SHP77 treated with DMSO at 0.1 percent for 48 hours (cell line): ENCODE results near the gene MAP7D1.

Experiments
- DNase-seq: peaks from one replicate; lab custom pipeline; 2025; lab: John Stamatoyannopoulos, UW

MAP7D1 gene

DNA sequence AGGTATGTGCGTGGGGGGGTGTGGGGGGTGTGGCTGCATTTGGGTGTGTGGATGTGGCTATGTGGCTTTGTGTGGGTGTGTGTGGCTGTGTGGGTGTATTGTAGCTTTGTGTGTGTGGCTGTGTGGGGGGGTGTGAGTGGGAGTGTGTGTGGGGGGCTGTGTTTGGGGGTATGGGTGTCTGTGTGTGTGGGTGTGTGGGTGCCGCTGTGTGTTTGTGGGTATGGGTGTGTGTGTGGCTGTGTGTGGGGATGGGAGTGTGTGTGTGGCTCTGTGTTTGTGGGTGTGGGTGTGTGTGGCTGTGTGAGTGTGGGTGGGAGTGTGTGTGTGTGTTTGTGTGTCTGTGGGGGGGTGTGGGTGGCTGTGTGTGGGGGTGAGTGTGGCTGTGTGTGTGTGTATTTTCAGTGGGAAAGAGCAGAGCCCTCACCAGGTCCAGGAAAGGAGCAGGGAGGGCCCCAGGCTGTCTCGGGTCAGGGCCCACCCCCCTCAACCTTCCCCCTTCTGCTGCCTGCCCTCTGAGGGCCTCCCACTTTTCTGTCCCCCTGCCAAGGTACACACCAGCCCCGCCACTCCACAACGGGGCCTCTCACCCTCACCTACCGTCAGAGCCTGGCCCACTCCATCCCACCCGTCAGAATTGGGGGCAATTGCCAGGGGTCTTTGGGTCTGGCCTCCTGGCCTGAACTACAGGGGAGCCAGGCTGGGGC is 29.0 kb upstream of the MAP7D1 start:
- DNase-seq = no peak

DNA sequence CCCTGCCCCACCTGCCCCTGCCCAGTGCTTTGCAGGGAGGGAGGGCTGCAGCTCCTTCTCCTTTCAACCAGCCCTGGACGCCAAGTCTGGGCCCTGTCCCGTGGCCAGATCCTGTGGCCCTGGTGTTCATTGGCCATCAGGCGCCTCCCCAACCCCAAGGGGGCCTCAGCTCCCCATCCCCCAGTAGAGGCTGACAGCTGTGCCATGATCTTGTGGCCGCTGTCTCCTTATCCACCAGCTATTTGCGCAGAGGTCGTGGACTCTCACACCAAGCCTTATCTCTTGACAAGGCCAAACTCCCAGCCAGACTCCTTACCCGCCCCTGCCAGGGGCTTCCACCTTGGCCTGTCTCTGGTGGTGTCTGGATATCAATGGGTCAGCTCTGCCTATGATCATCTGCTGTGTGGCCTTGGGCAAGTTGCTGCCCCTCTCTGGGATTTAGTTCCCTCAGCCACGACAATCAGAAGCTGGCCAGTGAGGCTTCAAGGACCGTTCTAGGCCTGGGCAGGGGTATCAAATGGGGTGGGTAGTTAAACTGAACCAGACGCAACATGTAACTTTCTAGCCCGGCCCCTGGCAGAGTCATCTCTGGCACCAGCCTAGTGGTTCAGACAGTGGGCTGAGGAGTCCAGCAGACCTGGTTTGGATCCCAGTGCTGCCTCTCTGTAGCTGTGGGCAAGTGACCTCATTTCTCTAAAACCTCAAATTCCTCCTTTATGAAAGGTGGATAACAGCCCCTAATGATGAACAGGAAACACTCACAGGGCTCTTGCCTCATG is 27.6 kb upstream of the MAP7D1 start:
- no peak for DNase-seq

DNA sequence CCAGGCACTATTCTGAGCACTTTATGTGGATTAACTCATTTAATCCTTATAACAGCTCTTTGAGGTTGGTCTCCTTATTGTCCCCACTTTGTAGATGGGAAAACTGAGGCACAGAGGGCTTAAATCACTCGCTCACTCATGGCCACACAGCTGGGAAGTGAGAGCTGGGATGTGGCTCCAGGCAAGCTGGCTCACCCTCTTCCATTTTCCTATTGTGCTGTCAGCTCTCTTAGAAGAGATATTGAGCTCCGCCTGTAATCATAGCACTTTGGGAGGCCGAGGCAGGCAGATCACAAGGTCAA is 27.1 kb upstream of the MAP7D1 start:
- DNase-seq = no peak

DNA sequence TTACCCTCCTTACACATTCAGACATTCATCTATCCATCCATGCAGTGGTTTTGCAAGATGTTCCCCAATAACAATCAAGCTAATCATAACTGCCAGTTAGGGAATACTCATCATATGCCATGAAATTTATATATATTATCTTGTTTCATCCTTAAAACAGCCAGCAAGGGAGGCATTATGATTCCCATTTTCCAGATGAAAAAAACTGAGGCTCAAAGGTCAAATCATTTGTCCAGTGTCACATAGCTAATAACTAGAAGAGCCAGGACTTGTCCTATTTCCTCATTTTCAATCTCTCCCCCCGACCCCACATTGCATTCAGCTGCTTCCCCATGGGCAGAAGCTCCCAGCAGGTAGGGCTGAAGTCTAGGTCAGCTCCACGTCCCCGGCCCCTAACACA is 23.9 kb upstream of the MAP7D1 start:
- no peak for DNase-seq

DNA sequence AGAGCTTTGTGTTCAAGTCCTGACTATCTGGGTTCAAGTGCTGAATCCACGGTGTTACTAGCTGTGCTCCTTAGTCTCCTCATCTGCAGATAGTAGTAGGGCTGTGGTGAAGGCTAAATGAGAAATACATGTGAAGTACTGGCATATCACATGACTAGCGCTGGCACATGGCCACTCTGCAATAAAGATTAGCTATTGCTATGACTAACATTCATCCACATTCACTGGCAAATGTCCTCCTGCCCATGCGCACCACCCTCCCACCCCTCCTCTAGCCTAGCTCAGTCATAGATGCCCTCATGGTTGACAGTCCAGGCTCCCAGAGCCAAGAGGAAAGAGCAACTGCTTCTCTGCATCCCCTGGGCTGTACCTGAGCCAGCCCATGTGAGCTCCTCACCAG is 22.5 kb upstream of the MAP7D1 start:
- DNase-seq = peak; percentile 19

DNA sequence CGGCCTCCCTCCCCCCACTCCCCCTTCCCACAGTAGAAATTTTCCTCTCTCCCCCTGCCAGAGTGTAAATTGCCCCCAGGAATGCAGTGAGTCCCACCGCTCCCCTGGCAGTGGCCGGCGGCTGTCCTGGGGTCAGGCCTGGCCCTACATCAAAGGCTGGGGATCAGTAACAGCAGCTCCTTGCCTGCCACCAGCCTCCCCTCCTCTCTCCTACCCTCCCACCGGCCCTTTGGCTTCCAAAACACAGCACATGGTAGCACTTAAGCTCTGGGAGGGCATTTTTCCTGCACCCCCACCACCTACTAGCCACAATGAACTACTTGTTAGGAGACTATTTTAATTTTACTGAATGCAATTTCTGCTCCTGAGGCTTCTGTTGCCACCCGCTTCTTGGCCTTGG is 21.9 kb upstream of the MAP7D1 start:
- no peak for DNase-seq

DNA sequence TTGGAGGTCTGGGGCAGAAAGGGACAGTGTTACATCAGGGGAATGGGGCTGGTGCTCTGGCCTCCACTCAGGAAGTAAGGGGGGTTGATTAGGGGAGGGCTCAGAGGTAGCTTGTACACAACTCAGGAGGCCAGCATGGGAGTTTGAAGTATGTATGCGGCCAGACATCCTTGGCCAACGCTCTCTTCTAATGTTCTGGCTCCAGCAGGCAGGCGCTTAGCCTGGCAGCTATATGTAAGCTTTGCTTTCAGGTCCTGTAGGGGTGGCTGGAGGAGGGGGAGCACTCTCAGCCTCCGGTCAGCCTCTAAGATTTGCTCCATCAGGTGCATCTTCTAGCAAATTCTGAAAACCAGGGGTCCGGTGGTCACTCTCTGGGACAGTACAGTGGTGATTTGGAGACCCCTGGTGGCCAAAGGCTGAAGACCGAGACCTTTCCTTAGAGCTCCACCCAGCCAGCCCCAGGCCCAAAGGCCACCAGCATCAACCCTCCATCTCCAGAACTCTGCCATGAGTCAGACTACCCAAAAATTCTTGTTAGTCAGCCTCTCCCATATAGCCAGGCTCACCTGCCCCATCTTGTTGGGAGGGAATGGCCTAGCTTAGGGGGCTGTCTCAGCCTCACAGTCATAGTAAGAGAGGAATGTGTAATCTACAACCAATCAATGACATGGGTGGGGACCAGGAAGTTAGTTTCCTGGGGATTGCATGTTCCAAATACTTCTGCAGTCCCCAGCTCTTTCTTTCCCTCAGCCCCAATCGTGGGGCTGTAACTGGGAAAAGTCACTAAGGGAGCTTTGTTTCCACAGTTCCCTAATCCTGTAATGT is 21.2 kb upstream of the MAP7D1 start:
- peak; percentile 3 for DNase-seq

DNA sequence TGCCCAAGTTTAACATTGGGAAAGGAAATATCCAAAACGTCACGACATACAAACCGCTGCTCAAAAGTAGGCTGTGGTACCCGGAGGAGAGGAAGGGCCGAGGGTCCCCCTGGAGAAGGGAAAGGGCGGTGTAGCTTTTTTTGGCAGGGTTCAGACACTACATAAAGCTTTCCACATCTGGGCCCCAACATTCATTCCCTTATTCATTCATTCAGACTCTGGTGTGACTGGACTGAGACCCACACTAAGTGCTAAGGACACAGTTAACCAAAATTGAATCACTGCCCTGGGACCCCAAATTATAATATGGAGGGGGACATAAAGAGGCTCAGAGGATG is 20.7 kb upstream of the MAP7D1 start:
- DNase-seq = no peak

DNA sequence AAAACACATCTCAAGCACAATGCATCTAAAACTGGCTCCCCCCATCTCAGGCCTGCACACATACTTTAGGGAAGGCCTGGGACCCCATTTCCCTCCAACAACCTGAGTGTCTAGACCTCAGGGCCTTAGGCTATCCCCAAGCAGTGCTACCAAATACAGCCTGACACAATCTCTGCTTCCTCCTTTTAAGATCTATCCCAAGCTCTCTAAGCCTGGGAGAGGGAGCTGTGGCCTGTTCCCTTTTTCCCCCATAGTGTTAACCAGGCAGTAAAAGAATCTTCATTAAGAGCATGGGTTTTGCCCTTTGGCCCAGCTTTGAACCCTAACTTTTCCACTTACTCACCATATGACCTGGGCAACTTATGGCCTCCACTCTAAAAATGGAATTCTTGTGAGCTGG is 20.2 kb upstream of the MAP7D1 start:
- no peak for DNase-seq

DNA sequence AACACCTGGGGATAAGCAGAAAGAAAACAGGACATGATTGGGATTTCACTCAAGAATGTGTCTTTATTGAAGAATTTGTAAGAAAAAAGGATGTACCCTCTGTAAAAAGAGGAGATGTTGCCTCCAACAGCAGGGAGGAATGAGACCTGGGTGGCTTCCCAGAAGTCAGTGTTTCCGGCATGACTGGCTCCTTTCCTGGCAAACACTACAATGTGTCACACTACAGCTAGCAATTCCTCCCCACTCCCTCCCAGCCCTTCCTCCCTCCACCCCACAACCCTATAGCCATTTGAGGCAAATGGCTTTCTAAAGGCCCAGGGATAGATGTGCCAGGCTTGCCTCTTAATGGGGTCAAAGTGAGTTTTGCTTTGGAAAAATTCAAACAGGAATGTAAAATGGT is 19.4 kb upstream of the MAP7D1 start:
- DNase-seq = no peak

DNA sequence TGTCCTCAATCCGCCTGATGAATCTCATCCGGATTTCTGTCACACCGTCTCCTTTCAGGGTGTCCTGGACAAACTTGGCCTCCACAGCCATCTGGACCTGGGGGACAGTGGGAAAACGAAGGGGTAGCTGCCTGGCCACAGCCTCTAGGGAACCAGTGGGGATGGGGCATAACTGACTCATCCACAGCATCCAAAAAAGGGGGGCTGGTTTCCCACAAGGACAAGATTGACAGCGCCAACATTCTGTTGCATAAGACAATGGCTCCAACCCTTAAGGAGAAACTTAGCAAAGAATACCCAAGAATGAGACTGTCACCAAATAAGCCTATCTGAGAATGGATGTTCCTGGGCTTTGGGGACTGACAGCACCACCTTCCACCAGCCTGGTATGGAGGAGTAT is 18.7 kb upstream of the MAP7D1 start:
- no peak for DNase-seq

DNA sequence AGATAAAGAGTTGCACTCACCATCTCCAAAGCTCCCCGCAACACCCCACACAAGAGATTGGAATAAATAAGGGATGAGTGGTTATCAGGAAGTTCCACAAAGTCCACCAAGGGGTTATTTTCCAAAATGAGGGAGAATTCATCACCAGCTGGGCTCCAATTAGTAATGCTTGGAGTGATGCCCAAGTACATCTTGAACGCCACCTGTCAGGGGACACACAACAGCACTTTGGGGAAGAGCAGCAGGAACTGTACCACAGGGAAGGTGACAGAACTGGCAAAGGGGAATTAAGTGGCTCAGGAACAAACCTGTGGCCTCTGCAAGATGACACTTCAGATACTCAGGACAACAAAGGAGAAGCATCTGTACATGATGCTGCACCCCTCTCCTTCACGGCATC is 18.2 kb upstream of the MAP7D1 start:
- DNase-seq = no peak

DNA sequence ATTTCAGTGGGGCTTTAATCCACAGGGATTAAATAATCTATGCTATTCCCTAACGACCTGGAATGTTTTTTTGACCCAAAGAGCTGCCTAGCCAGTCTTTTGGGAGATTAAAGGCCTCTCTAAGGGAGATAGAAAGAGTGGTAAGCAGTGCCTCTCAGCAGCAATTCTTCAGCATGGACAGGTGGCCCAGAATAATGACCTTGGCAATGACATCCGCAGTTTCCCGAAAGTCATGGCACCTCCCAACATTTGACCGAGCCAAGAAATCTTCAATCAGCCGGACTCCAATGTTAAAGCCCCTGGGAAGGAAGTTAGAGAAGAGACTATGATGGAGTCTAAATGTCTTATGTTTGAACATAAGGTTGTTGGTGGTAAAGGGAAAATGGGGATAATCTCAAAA is 16.4 kb upstream of the MAP7D1 start:
- no peak for DNase-seq

DNA sequence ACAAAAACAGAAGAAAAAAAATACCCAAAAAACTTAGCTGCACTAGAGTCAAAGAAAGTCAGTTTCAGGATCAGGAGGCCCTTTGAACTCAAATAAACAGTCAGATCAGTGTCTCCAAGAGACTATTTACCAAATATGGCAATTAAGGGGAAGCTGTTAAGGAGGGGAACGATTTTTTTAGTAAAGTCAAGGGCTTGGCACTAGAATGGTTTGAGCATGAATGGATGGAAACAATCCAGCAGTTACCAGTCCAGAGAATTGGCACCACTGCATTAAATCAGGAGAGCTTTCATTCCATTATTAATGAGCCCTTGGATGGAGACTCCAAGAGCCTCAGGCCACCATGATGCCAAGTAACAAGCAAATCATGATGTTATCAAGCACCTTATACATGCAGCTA is 13.8 kb upstream of the MAP7D1 start:
- DNase-seq = no peak

DNA sequence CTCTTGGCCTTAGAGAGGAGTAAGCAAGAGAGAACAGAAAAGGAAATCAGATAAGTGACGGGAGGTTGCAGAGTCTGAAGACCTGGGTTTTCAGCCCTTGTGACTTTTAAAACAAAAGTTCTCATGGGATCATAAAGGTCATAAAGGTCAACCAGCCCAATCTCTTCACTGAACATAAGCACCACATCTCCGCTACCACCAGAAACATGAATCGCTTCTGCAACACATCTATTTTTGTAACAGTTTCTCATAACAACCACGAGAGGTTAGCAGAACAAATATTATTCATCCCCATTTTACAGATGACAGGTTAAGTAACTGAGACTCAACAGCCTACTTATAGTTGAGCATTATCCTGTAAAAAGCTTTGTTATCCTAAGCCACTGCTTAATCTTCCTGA is 12.5 kb upstream of the MAP7D1 start:
- DNase-seq = no peak

DNA sequence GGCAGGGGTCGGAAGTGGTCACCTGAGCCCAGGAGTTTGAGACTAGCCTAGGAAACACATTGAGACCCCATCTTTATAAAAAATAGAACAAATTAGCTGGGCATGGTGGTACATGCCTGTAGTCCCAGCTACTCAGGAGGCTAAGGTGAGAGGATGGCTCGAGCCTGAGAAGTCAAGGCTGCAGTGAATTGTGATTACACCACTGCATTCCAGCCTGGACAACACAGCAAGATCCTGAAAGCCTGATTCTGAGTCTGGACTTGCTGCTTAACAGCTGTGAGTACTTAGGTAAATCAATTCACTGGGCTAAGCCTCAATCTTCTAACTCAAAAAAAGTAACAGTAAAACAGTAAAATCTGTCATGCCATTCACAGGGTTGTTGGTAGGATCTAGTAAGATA is 11.5 kb upstream of the MAP7D1 start:
- DNase-seq = no peak

DNA sequence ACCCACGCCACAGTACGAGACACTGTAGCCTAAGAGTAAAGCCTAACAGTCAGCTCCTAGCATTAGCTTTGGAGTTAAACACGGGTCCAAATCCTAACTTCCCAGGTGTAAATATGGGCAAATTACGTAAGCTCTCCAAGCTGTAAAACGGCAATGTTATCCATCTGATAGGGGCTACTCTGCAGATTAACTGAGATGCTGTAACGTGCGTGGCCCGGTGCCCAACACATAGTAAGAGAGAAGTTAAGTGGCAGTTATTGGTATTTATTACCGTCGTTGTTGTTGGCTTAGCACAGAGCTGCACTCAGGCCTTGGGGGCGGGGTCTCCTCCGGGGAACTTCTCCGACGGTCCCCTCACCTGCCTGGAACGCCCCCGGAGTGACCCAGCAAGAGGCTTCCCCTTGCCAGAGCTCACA is 7.1 kb upstream of the MAP7D1 start:
- no peak for DNase-seq

DNA sequence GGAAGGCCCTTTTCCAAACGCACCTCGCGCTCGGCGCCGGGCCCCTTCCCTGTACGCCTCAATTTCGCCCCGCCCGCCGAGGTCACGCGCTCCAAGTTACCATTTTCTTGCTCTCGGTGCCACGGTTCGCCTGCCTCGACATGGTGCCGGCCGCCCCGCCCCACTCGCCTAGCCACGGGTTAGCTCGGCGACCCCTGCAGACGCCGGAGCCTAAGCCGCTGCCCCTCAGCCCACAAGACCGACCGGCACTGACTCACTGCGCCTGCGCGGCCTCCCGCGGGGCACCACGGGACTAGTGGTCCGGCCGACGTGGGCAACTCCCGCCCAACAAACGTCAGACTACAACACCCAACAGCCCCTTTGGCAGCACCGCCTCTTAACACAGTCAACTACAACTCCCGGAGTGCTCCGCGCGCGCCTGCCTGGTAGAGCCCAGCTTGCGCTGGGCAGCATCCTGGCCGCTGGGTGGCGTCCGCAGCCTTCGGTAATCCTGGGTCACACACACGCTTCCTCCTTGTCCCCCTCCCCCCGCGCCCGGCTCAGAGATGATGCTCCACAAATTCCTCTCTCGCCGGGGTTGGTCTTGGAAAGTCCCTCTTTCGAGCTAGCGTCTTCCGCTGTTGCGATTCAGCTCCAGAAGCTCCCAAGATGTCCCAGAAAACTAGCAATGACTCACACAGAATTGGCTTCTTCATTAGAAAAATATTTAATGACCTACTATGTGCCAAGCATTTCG is 6.6 kb upstream of the MAP7D1 start, which contains the start of gene TRAPPC3:
TRAPPC3 (minus strand) TSS at position 250 of the 736 bp plus-strand sequence; CDS start at position 142, 108 bp downstream.
- DNase-seq = peak; percentile 97

DNA sequence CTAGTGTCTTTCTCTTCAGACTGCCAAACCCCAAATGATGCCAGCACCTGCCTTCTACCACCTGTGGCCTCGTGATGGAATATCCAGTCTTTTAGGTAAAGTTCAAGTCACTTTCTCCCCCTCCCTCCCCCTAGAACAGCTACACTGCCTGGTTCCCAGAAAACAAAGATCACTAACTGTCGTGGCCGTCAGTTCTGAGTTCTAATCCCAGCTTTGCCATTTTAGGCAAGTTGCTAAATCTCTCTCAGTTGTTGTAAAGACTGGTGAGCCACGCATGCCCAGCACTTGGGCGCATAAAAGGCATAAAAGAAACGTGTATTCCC is 6.0 kb upstream of the MAP7D1 start:
- no peak for DNase-seq

DNA sequence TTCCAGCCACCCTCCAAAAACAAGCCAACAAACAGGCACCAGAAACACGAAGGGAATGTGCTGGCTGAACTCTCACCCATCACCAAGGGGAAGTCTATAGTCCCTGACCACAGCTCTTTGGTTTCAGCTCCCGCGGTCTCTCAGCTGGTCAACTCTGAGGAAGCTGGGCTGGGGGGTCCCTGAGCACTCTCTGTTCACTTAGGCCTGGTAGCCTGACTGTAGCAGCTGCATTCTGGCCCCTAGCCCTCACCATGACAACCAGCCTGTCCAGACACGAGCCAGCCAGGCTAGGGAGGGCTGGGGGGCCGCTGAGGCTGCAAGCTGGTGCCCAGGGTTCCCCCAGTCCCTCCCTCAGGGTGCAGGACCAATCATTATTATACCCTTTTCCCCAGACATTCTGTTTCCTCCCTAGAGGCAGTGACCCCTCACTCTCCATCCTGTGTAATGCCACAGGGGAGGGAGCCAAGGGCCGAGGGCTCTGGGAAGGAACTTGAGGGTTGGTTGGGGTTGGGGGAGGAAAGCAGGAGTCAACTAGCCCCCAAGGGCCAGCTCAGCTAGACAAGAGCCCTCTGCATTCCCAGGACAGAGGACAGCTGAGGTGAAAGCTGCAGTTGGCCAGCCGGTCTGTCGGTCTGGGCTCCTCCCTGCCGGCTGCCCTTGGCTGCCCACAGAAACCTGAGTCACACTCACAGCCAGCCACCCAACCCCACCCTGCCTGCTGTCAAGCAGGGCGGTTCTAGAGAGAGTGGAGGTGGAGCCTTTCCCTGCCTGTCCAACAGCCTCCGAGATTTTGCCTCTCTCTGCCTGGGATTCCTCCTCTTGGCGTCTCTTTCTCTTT is 5.4 kb upstream of the MAP7D1 start:
- peak; percentile 87 for DNase-seq

DNA sequence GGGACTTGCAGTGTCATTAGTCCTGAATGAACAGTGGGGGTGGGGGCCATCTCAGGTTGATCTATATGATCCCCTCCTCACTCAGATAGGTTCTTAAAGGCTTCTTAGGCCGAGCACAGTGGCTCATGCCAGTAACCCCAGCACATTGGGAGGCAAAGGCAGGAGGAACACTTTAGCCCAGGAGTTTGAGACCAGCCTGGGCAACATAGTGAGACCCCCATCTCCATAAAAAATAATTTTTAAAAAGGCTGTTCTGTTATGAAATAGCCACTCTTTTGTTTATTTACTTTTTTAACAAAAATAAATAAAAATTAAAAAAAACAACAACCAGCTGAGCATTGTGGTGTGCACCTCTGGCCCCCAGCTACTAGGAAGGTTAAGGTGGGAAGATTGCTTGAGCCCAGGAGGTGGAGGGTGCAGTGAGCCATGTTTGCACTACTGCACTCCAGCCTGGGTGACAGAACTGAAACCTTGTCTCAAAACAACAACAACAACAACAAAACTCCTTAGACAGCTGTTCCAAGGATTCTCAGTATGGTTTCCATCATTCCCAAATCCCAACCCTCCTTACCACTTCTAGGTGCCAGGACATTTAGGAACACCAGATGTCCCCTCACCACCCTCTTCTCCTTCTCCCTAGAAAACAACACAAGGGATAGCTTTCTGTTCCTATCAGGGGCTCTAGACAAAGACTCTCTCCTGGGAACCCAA is 4.7 kb upstream of the MAP7D1 start:
- no peak for DNase-seq
